WTC11 (cell line): ENCODE measurements around the gene HOXB3. TPM values are rescaled to one million over a fixed set of nuclear protein-coding genes. Genes with fewer than 3 reads are reported as not detected.
A peak's percentile ranks its signal among the peaks of the same experiment; 100 is the strongest.

Experiments
- ATAC-seq: fragments of 200-7000 bp; cut with Tn5 transposase; 2 replicates; pipeline ENCODE4 v1.10.0; 2021; ENCODE audit warnings: mild to moderate bottlenecking, moderate library complexity
- CTCF ChIA-PET: fragments of 300-600 bp; sonication (Branson Sonifier 250); formaldehyde crosslinking; loops from one replicate; lab custom pipeline; 2021; ENCODE audit warnings: antibody characterized with exemption; lab: Charles Lee
- POLR2A ChIA-PET: fragments of 350-600 bp; sonication (Branson Sonifier 250); formaldehyde crosslinking; loops from one replicate; lab custom pipeline; 2021; ENCODE audit warnings: antibody characterized with exemption; lab: Charles Lee
- DNase-seq: peaks from one replicate; pipeline ENCODE4 v3.0.0; 2021; ENCODE audit warnings: low spot score
- H3K27ac Mint-ChIP-seq: 2 replicates; pipeline ENCODE4 v1.8.0; 2021; ENCODE audit warnings: mixed read lengths
- H3K27me3 Mint-ChIP-seq: 2 replicates; pipeline ENCODE4 v1.8.0; 2021; ENCODE audit warnings: low read depth, mild to moderate bottlenecking, moderate library complexity, mixed read lengths
- H3K36me3 Mint-ChIP-seq: 2 replicates; pipeline ENCODE4 v1.8.0; 2021; ENCODE audit warnings: mixed read lengths
- H3K4me1 Mint-ChIP-seq: 2 replicates; pipeline ENCODE4 v1.8.0; 2022; ENCODE audit warnings: mixed read lengths
- H3K4me3 Mint-ChIP-seq: 2 replicates; pipeline ENCODE4 v1.8.0; 2021; ENCODE audit warnings: mild to moderate bottlenecking, moderate library complexity, mixed read lengths
- H3K9me3 Mint-ChIP-seq: 2 replicates; pipeline ENCODE4 v1.8.0; 2021; ENCODE audit warnings: mixed read lengths
- CDX4 ChIP-seq: fragments of 250-450 bp; sonication (Bioruptor Pico); IDR thresholded peaks from 2 replicates; pipeline ENCODE4 v1.9.0; 2021; ENCODE audit warnings: moderate library complexity, mild to moderate bottlenecking, inconsistent platforms, borderline replicate concordance
- CREB1 ChIP-seq: sonication (generic); formaldehyde crosslinking; IDR thresholded peaks from 2 replicates; pipeline ENCODE4 v1.8.0; 2023; ENCODE audit warnings: mild to moderate bottlenecking, missing genetic modification reagents
- CTCF ChIP-seq: fragments of 200-600 bp; IDR thresholded peaks from 2 replicates; pipeline ENCODE4 v1.8.0; 2022; ENCODE audit warnings: antibody characterized with exemption
- FOXK1 ChIP-seq: sonication (generic); formaldehyde crosslinking; IDR thresholded peaks from 2 replicates; pipeline ENCODE4 v1.8.0; 2022; ENCODE audit warnings: mild to moderate bottlenecking, moderate library complexity, missing genetic modification reagents
- FOXP4 ChIP-seq: sonication (generic); formaldehyde crosslinking; IDR thresholded peaks from 2 replicates; pipeline ENCODE4 v1.8.0; 2022; ENCODE audit warnings: mild to moderate bottlenecking, missing genetic modification reagents
- KAT7 ChIP-seq: sonication (generic); formaldehyde crosslinking; IDR thresholded peaks from 2 replicates; pipeline ENCODE4 v1.8.1; 2023; ENCODE audit warnings: missing genetic modification reagents, mild to moderate bottlenecking, borderline replicate concordance
- NR2C2 ChIP-seq: sonication (generic); formaldehyde crosslinking; IDR thresholded peaks from 2 replicates; pipeline ENCODE4 v1.8.0; 2022; ENCODE audit warnings: mild to moderate bottlenecking, missing genetic modification reagents
- OVOL2 ChIP-seq: fragments of 250-450 bp; sonication (Bioruptor Pico); IDR thresholded peaks from 2 replicates; pipeline ENCODE4 v1.9.0; 2021; ENCODE audit warnings: mild to moderate bottlenecking, borderline replicate concordance
- RELA ChIP-seq: sonication (generic); formaldehyde crosslinking; IDR thresholded peaks from 2 replicates; pipeline ENCODE4 v1.8.1; 2022; ENCODE audit warnings: missing genetic modification reagents, mild to moderate bottlenecking, borderline replicate concordance
- ZNF138 ChIP-seq: sonication (generic); formaldehyde crosslinking; conservative IDR thresholded peaks from 2 replicates; pipeline ENCODE4 v1.8.1; 2022; ENCODE audit warnings: mild to moderate bottlenecking, moderate library complexity, missing genetic modification reagents
- total RNA-seq: library from RNA; stranded (reverse); gene quantifications from 3 replicates; pipeline ENCODE4 v1.2.3, GENCODE V29; 2021
- TF ChIP-seq, protein P1 (sequence below): sonication (generic); formaldehyde crosslinking; IDR thresholded peaks from 2 replicates; pipeline ENCODE4 v1.8.0; 2023; ENCODE audit warnings: missing genetic modification reagents, mild to moderate bottlenecking, borderline replicate concordance
- TF ChIP-seq, protein P2 (sequence below): sonication (generic); formaldehyde crosslinking; IDR thresholded peaks from 2 replicates; pipeline ENCODE4 v1.8.1; 2023; ENCODE audit warnings: mild to moderate bottlenecking, missing genetic modification reagents
- TF ChIP-seq, protein P3 (sequence below): sonication (generic); formaldehyde crosslinking; conservative IDR thresholded peaks from 2 replicates; pipeline ENCODE4 v1.8.1; 2022; ENCODE audit warnings: mild to moderate bottlenecking, missing genetic modification reagents
- TF ChIP-seq, protein P4 (sequence below): sonication (generic); formaldehyde crosslinking; IDR thresholded peaks from 2 replicates; pipeline ENCODE4 v1.8.1; 2023; ENCODE audit warnings: mild to moderate bottlenecking, missing genetic modification reagents, moderate library complexity

HOXB3 gene
- total RNA-seq, 1 experiment from 2014 or later, result 0.09 TPM

- TF ChIP-seq CREB1 (CRISPR knock-in tag) (no peak), OVOL2 (CRISPR knock-in tag) (no peak), RELA (CRISPR knock-in tag) (no peak), NR2C2 (CRISPR knock-in tag) (no peak), FOXK1 (no peak)
- TF ChIP-seq, protein P1, sequence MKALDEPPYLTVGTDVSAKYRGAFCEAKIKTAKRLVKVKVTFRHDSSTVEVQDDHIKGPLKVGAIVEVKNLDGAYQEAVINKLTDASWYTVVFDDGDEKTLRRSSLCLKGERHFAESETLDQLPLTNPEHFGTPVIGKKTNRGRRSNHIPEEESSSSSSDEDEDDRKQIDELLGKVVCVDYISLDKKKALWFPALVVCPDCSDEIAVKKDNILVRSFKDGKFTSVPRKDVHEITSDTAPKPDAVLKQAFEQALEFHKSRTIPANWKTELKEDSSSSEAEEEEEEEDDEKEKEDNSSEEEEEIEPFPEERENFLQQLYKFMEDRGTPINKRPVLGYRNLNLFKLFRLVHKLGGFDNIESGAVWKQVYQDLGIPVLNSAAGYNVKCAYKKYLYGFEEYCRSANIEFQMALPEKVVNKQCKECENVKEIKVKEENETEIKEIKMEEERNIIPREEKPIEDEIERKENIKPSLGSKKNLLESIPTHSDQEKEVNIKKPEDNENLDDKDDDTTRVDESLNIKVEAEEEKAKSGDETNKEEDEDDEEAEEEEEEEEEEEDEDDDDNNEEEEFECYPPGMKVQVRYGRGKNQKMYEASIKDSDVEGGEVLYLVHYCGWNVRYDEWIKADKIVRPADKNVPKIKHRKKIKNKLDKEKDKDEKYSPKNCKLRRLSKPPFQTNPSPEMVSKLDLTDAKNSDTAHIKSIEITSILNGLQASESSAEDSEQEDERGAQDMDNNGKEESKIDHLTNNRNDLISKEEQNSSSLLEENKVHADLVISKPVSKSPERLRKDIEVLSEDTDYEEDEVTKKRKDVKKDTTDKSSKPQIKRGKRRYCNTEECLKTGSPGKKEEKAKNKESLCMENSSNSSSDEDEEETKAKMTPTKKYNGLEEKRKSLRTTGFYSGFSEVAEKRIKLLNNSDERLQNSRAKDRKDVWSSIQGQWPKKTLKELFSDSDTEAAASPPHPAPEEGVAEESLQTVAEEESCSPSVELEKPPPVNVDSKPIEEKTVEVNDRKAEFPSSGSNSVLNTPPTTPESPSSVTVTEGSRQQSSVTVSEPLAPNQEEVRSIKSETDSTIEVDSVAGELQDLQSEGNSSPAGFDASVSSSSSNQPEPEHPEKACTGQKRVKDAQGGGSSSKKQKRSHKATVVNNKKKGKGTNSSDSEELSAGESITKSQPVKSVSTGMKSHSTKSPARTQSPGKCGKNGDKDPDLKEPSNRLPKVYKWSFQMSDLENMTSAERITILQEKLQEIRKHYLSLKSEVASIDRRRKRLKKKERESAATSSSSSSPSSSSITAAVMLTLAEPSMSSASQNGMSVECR, result no peak
- TF ChIP-seq, protein P2, sequence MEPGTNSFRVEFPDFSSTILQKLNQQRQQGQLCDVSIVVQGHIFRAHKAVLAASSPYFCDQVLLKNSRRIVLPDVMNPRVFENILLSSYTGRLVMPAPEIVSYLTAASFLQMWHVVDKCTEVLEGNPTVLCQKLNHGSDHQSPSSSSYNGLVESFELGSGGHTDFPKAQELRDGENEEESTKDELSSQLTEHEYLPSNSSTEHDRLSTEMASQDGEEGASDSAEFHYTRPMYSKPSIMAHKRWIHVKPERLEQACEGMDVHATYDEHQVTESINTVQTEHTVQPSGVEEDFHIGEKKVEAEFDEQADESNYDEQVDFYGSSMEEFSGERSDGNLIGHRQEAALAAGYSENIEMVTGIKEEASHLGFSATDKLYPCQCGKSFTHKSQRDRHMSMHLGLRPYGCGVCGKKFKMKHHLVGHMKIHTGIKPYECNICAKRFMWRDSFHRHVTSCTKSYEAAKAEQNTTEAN (CRISPR knock-in tag), result no peak
Measured at GRCh38 chr17:48627118-48627597, 37.1 kb upstream of the HOXB3 start (continued).

DNA sequence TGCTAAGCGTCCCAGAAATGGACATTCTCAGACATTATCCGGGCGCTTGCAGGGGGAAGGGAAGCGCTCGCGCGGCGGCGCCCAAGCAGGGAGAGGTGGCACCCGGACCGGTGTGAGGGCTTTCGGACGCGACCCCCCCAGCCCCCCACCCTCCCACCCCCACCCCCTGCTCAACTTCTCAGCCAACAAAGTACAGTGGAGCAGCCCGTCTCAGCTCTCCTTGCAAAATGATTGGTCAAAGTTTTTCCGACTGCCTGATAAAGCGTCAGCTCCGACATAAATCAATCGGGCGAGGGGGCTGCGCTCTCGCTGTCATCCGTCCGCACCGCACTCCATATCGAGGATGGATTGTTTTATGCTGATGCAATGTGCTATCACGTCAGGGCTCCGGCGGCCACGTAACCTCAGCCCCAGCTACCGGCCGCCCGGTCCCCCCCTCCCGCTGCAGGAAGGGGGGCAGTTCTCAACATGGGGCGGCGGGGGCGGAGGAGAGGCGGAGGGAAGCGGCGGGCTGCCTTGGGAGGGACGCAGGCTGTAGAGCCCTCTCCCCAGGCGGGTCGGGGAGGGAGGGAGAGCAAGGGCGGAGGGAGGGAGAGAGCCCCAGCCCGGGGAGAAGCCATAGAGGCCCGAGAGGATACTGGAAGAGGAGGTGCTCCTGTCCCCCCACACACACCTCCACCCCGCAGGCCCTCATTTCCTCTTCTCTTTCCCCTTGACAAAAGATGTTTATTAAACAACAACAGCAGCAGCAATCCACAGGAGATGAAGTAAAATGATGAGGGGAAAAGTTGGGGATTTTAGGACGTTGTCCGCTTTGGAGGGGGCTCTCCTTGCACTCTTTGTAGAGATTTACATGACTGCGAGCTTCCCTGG is 36.4 kb upstream of the HOXB3 start, which contains the start of gene HOXB9:
Gene HOXB9 (minus strand): TSS at position 114 of the 873 bp plus-strand sequence. CDS start 89 bp downstream, at position 25.
- H3K9me3 Mint-ChIP-seq, result no peaks in the 10 kb centered on the region
- H3K4me1 Mint-ChIP-seq, result peaks cover 11% of the 10 kb centered on the region
- H3K36me3 Mint-ChIP-seq, result no peaks in the 10 kb centered on the region; the same call in 1 of the 2 replicates
- peak within 1 kb of the TSS; percentile 61 for H3K4me3 Mint-ChIP-seq
- no peak for TF ChIP-seq ZNF138 (CRISPR knock-in tag)
- TF ChIP-seq, protein P3, sequence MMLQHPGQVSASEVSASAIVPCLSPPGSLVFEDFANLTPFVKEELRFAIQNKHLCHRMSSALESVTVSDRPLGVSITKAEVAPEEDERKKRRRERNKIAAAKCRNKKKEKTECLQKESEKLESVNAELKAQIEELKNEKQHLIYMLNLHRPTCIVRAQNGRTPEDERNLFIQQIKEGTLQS, result no peak
- peak; percentile 71 for DNase-seq
- CTCF ChIA-PET, result interaction anchor here (1.0 to 3.5 kb wide), 5 partner anchors 9 to 33 kb away, joined by 3 to 54 read pairs (median 6); partner anchors contain the start of gene HOXB5
- POLR2A ChIA-PET, result no interaction called here
- peaks cover 100% of the 10 kb centered on the region; the same call in 1 of the 2 replicates for H3K27me3 Mint-ChIP-seq
- H3K27ac Mint-ChIP-seq, result no peak within 1 kb of the TSS
- peak; percentile 43 for ATAC-seq

DNA sequence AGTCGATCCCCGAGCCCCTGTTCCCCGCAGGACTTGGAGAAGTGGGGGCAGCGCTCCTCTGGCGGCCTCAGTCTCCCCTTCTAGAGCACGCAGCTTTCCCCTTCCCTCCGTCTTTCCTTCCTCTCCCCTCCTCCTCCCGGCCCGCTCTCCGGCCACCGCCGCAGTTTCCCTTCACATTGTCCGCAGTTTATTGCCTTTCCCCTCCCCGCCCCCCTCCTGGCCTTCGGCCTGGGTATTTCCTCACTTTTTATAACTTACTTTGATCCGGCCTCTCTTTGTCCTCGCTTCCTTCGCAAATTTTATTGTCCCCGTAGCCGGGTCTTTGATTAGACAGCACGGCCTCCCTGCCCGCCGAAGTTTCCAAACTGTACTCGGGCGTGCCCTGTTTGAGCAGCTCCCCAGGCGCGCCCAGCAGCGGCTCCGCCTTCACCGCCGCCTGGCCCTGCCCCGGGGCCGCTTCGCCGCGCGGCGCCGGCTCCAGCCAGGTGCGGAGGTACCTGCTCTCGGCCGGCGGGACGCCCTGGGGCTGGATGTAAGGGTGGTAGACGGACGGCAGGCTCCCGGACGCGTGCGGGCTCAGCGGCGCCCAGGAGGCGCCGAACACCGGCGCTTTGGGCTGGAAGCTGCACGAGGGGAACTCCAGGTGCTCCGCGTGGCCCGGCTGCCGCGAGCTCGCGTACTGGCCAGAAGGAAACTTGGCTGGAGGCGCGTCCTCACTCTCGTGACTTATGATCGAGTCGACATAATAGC is 35.6 kb upstream of the HOXB3 start:
- Mint-ChIP-seq H3K4me3 (peak overlapping the region; percentile 61), H3K9me3 (no peaks in the 10 kb centered on the region), H3K36me3 (no peaks in the 10 kb centered on the region; the same call in 1 of the 2 replicates), H3K27me3 (peaks cover 100% of the 10 kb centered on the region; the same call in 1 of the 2 replicates), H3K27ac (no peak overlapping the region), H3K4me1 (peaks cover 13% of the 10 kb centered on the region)
- peak; percentile 69 for DNase-seq
- POLR2A ChIA-PET, result interaction anchor here (0.7 kb wide), 1 partner anchor 1863 kb away, joined by 3 read pairs; no protein-coding TSS in a partner anchor
- ATAC-seq, result peak; percentile 38
- CTCF ChIA-PET, result interaction anchor here (1.0 to 3.5 kb wide), 9 partner anchors 9 to 599 kb away, joined by 3 to 54 read pairs (median 5); partner anchors contain the start of gene HOXB5
- TF ChIP-seq FOXP4 (no peak), CTCF (no peak), CDX4 (CRISPR knock-in tag) (no peak), KAT7 (CRISPR knock-in tag) (no peak)
- TF ChIP-seq, protein P4, sequence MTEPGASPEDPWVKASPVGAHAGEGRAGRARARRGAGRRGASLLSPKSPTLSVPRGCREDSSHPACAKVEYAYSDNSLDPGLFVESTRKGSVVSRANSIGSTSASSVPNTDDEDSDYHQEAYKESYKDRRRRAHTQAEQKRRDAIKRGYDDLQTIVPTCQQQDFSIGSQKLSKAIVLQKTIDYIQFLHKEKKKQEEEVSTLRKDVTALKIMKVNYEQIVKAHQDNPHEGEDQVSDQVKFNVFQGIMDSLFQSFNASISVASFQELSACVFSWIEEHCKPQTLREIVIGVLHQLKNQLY (CRISPR knock-in tag), result no peak
